GM18505 (cell line): ENCODE data around the gene OR6B3.

ENCODE experiments used
- ATAC-seq: cut with Tn5 transposase; IDR thresholded peaks from one replicate; pipeline ENCODE4 v1.9.1; 2021; ENCODE audit not compliant: unreplicated experiment
- POLR2A ChIP-seq: IDR thresholded peaks from 4 replicates; pipeline ENCODE4 v1.6.1; 2011; ENCODE audit warnings: borderline replicate concordance; ENCODE audit not compliant: insufficient read depth, insufficient read length; ENCODE audit errors: extremely low read depth

OR6B3 gene

DNA sequence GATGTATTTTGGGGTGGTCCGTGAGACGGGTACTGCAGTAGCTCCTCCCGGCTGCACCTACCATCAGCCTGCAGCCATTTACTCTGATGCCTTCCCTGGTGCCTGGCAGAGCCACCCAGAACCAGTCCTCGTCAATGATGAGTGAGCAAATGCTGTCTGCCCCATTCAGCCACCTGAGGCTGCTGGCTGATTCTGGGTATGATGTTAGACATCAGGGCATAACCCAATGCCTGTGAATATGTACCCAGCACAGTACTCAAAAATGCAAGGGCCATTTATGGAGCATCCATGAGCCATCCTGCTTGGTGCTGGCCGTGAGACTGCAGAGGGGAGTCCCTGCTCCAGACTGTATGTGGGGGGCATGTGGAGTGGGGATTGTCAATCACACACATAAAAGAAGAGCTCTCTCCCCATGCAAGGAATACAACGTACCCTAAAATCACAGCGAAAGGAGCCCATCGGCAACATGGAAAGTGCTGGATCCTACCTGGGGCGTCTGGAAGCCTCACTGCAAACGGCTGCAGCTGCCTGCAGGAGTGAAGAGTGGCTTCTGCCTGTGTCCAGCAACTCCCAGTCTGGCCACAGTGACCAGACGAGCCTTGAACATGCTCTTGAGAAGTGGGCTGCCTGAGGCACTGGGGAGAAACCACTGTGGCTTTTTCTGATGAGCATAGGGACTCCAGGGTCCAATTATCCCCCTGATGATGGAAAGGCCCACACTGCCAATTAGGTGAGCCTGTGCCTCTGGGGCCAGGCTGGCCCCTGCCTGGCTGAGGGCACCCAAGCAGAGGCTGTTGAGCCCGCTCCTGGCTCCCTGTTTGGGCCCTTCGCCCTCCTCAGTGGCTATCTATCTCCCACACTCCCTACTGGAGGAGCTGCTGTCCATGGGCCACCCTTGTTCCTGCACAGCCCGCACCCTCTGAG, 20.7 kb downstream of the OR6B3 start:
- ATAC-seq = no peak

DNA sequence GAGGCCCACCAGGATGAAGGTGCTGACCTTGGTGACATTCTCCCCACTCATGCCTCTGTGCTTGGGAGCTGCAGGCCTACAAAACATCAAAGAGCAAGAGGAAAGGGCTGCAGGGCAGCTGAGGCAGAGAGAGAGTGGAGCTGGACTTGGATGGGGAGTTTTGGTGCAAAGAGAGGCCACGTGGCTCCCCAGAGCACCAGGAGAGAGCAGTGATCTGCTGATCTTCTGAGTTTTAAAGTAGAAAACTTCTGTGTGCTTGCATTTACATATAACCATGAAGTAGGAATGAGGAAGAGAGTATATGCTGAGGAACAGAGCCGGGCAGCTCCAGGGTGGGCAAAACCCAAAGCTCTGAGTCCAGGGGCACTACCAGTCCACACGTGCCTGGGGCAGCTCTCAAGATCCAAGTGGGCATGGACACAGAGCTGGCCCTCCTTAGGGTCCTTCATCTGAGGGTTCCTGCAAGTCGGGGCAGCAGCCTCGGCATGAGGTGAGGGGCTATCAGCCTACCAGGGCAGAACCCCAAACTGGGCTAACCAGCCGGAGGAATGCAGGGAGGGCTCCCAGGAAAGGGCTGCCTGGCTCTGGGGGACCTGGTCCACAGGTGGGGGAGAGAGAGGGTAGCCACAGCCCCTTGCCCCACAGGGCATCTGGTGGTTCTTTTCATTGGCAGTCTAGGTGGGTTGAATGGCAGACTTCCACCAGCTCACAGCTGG, 22.8 kb downstream of the OR6B3 start, which contains the start of gene OR6B2:
Gene OR6B2, minus strand, starts transcription at position 51 of the 716 bp plus-strand sequence. Its CDS starts 0 bp downstream, at position 51.
- ATAC-seq = no peak
- no peak for TF ChIP-seq POLR2A

More for the DNA sequence above, 20.7 kb downstream of the OR6B3 start:
- TF ChIP-seq POLR2A = no peak

DNA sequence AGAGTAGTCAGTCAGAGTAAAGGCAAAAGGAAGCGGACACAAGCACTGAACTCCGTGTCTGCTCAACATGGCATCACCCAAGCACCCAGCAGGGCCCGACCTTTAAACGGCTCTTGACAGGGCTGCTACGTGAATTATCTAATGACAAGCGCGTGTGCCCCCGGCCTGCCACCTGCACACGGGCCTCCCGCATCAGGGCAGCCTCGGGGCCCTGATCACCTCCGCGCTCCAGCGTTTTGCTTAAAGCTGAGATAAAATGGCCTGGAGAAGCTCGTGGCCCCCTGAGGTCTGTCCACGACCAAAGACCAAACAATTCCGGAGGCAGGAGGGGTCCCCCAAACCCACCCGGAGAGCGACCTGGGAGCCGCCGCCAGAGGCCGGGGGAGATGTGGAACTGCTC, 28.6 kb downstream of the OR6B3 start:
- TF ChIP-seq POLR2A = no peak
- ATAC-seq = peak; percentile 18

DNA sequence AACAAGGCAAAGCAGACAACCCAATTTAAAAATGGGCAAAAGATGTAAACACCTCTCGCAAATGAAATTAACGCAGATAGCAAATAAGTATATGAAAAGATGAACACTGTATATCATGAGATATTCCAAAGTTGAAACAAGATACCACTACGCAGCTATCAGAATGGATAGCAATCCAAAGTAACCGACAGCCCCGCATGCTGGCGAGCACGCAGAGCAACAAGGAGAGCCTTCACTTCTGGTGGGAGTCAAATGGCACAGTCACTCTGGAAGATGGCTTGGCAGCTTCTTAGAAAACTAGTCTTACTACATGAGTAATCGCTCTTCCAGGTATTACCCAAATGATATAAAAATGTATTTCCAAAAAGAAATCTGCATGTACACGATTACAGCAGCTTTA, 29.5 kb downstream of the OR6B3 start:
- ATAC-seq = no peak
- TF ChIP-seq POLR2A = no peak

- TF ChIP-seq POLR2A = no peak
- ATAC-seq = no peak
These were observed 31.7 kb downstream of the OR6B3 start for GRCh38 chr2:240021488-240022104.

GRCh38 chr2:240018071-240018750, 35.1 kb downstream of the OR6B3 start:
- ATAC-seq = no peak
- no peak for TF ChIP-seq POLR2A

DNA sequence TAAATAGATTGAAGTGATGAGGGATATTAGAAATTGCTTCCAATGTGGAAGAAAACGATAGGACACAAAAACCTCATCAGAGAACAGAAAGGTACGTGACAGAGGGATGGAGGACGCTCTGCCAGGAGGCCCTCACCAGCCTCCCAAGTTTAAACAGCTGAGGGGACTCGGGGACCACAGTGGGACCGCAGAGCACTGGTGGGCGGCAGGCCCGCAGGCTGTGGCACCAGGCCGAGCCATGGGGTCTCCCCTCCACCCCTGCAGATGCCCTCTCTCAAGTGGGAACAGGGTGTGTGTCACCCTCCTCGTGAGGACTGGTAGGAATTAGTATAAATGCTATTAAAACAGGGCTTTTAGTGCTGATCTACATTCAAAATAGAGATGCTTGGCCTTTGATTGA, 39.0 kb downstream of the OR6B3 start:
- no peak for TF ChIP-seq POLR2A
- no peak for ATAC-seq

DNA sequence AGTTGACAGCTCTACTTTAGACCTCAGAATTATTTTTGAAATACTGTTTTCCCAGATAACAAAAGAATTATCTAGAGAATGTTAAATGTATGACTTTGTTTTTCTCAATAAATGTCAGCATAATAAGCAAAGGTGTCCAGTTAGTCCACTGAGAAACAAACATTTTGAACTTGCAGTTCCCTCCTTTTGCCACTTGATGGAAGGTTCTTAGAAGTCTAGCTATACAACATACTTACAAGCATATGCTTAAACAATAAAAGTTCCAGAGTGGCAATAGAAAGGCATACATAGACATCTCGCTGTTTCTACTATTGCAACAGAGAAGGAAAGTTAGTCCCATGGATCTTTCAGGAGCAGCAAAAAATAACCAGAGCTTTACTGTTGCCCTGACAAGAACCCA, 40.0 kb downstream of the OR6B3 start:
- no peak for TF ChIP-seq POLR2A
- no peak for ATAC-seq

DNA sequence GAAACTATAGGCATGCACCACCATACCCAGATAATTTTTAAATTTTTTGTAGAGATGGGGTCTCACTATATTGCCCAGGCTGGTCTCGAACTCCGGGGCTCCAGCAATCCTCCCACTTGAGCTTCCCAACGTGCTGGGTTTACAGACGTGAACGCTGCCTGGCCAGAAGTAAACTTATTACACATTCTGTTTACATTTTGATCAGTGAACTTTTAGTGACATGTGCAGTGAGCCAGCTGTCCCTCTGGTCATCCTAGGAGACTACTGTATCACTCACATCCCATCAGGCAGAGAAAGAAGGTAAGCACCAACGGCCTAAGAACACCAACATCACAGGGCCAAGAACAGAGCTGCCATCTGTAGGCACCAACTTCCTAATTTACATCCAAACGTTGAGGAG, 50.3 kb downstream of the OR6B3 start:
- TF ChIP-seq POLR2A = no peak
- no peak for ATAC-seq

- TF ChIP-seq POLR2A = no peak
- no peak for ATAC-seq
These were observed 52.6 kb downstream of the OR6B3 start for GRCh38 chr2:240000671-240001070.

DNA sequence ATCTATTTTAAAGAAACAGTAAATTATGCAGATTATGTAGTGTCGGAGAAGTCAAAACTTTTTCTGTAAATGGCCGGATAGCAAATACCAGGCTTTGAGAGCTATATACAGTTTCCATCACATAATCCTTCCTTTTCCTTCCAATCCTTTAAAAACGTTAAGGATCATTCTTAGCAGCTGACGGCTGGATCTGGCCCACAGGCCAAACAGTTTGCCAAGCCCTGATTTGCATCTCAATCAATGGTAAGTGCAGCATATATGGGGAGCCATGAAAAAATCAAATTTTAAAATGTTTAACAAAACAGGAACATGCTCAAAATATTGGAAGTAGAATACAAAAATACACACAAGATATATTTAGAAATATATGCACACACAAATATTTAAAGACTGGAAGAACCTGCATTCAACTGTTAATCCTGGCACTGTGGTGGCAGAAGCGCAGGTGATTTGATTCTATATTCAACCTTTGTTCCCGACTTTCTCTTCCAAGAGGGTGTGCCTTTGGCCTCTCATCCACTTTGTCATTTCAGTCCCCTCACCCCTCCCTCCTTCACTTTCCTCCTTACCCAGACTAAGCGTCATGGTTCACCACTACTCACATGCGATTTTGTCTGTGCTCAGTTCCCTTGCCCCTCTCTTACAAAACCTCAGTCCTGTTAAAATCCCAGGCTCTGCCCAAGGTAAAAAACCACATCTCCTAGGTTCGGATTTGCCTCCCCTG, 55.5 kb downstream of the OR6B3 start:
- ATAC-seq = no peak
- no peak for TF ChIP-seq POLR2A
